Transverse colon (tissue), 4 donors: Measurements from ENCODE around the gene FRAS1.

Experiments used
- EP300 ChIP-seq: sonication (generic); formaldehyde crosslinking; IDR thresholded peaks from one replicate; pipeline ENCODE4 v1.6.1; 2017; ENCODE audit warnings: antibody characterized with exemption, low read depth
- POLR2AphosphoS5 ChIP-seq, 3 donors: sonication (generic); formaldehyde crosslinking; IDR thresholded peaks; one replicate each; pipeline ENCODE4 v1.6.1; 2016; ENCODE audit warnings: antibody characterized with exemption in 3 of 3
- TF ChIP-seq, protein P1 (sequence below), 5 experiments: fragments of 200-600 bp in 3 of 5; fragments of 450-650 bp in 2 of 5; sonication (generic) in 3 of 5; IDR thresholded peaks; 1 replicate in 2 of 5; 2 replicates in 3 of 5; pipeline ENCODE4 v1.5.1; 2016 to 2017; ENCODE audit warnings: antibody characterized with exemption in 5 of 5, inconsistent platforms in 3 of 5, mild to moderate bottlenecking in 2 of 5, moderate library complexity in 1 of 5

DNA sequence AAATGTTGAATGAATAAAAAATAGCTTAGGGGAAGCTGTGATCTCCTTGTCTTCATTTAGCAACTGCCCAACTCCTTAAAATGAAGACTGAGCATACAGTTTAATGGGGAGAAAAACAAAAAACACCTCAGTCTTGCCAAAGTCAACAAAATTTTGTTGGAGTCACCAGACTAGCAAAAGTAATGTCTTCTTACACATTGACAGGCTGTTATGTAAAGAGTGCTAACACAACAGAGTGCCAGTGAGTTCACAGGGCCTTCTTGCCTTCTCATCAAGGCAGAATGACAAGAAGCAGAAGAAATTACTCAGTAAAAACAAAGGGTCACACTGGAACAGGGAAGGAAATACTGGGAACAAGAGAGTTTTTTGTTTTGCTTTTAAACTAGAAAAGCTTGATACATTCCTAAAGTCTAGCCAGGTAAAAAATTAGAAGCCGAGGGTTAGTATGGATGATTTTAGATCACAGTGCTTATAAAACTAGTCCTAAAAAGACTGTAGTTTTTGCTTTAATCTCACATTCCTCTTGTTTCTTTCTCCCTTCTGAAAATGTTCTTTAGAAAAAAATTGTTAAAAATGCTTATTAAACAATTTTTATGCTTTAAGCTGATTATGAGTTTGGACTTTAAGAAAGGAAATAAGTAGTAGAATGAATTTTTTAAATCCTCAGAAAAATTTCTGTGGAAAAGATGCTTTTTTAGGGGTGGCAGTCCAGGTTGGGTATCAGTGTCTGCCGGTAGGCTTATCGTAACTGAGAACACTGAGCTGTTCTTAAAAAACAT, 38.7 kb upstream of the FRAS1 start:
- TF ChIP-seq POLR2AphosphoS5 (IDR thresholded peaks at IDR 0.05) = no peak
- TF ChIP-seq, protein P1, sequence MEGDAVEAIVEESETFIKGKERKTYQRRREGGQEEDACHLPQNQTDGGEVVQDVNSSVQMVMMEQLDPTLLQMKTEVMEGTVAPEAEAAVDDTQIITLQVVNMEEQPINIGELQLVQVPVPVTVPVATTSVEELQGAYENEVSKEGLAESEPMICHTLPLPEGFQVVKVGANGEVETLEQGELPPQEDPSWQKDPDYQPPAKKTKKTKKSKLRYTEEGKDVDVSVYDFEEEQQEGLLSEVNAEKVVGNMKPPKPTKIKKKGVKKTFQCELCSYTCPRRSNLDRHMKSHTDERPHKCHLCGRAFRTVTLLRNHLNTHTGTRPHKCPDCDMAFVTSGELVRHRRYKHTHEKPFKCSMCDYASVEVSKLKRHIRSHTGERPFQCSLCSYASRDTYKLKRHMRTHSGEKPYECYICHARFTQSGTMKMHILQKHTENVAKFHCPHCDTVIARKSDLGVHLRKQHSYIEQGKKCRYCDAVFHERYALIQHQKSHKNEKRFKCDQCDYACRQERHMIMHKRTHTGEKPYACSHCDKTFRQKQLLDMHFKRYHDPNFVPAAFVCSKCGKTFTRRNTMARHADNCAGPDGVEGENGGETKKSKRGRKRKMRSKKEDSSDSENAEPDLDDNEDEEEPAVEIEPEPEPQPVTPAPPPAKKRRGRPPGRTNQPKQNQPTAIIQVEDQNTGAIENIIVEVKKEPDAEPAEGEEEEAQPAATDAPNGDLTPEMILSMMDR (IDR thresholded peaks at IDR 0.05) = no peak
- TF ChIP-seq EP300 = no peak
